Fibroblast of the conjunctiva (primary cell): ENCODE results near the gene C5AR1.
A peak's percentile ranks its signal among the peaks of the same experiment; 100 is the strongest.
"Not testable (repeated sequence)": the region's sequence is repeated elsewhere in the genome, so short reads cannot be mapped to it uniquely, and the experiment has no call there.

Experiments used
- DNase-seq: peaks from one replicate; pipeline ENCODE4 v3.0.0-alpha.2; 2010; ENCODE audit warnings: low read depth

The C5AR1 gene

DNA sequence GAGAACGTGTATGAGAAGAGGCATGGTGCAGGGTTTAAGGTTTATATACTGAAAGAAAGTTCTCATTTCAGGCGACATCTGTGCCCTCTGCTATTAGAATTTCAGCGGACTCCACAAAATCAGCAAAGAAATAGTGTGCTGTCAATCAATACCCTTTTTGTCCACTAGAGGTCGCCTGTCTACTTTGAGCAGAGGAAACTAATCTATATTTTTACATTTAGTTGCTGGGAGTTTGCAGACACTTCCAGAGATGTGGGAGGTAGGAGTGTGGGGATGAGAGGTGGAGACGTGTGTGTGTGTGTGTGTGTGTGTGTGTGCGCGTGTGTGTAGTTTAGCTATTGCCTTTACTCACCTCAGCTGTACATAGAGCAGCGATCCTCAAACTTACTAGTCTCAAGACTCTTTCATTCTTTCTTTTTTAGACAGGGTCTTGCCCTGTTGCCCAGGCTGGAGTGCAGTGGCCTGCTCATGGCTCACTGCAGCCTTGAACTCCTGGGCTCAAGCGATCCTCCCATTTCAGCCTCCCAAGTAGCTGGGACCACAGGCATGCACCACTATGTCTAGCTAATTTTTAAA is 25.2 kb upstream of the C5AR1 start:
- DNase-seq: peak; percentile 48

- DNase-seq: peak; percentile 63
Measured at GRCh38 chr19:47296036-47296435, 13.6 kb upstream of the C5AR1 start.

- DNase-seq: not testable (repeated sequence)
Measured at GRCh38 chr19:47300867-47301266, 8.8 kb upstream of the C5AR1 start.

GRCh38 chr19:47302249-47302648 is 7.4 kb upstream of the C5AR1 start:
- no peak for DNase-seq

GRCh38 chr19:47303966-47304365 is 5.7 kb upstream of the C5AR1 start:
- no peak for DNase-seq

DNA sequence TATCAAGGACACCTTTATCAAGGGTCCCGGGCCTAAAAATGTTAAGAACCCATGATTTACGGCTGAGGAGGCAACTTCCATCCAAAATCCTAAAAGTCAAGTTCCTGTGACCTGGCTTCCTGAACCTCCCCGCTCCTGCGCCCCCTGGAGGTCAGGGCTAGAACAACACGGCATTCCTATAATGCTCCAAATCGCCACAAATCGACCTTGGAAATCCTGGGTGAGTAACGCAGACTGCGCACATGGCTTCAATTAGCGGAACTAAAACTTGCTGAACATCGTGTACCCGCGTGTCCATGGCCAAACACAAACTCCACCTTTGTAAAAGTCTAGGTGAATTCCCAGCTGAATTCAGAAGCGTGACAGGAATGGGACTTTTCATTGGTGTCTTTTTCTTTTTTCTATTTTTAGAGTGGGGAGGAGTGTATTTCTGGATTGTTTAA is 4.3 kb upstream of the C5AR1 start:
- DNase-seq: peak; percentile 96

GRCh38 chr19:47306303-47306702 is 3.4 kb upstream of the C5AR1 start:
- no peak for DNase-seq

DNA sequence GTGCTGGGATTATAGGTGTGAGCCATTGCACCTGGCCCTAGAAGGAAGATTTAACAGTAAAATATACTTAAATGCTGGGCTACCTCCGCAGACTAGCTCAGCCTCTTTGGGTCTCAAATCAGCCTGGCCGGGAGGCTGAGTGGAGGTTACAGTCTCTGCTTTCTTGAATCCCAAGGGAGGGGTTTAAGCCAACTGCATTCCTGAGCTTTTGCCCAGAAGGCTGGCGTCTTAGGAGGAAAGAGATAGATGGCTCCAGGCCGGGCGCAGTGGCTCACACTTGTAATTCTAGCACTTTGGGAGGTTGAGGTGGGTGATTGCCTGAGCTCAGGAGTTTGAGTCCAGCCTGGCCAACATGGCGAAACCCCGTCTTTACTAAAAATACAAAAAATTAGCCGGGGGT is 623 bp upstream of the C5AR1 start:
- DNase-seq: peak; percentile 60

GRCh38 chr19:47310323-47310722 is 662 bp downstream of the C5AR1 start:
- no peak for DNase-seq

DNA sequence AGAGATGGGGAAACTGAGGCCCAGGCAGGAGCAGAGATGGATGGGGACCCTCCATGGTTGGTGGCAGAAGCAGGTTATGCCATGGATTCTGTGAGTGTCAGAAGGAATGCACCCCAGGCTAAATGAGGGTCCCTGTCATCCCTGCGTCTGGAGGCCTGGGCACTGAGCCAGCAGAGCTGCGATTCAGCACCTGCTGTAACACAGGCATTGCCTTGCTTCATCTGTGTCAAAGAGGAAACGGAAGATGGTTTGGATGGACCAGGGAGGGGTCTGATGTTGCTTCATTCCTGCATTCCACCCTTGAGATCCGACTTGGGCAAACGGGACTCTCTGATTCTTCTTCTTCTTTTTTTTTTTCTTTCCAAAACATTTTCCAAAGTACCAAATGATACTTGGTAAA is 1.2 kb downstream of the C5AR1 start:
- no peak for DNase-seq

DNA sequence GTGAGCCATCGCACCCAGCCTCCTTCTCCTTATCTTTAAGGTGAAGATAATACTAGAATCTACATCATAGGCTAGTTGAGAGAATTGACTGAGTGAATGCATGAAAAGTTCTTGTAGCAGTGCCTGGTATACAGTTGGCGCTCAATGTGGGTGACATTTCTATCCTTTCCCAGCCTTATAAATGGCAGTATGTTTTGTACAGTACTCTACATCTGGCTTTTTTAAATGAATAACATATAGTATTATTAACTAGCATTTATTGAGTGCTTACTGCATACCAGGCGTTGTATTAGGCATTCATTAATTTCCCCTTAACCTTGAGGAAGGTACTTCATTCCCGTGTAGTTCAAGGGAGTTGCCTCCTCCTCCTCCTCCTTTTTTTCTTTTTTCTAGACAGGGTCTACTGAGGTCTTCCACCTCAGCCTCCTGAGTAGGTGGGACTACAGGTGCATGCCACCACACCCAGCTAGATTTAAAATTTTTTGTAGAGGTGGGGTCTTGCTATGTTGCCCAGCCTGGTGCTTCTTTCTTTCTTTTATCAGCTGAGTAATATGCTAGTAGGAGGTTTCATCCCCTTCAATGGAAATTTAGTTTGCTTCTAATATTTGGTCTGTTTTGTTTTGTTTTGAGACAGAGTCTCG is 2.8 kb downstream of the C5AR1 start:
- no peak for DNase-seq

DNA sequence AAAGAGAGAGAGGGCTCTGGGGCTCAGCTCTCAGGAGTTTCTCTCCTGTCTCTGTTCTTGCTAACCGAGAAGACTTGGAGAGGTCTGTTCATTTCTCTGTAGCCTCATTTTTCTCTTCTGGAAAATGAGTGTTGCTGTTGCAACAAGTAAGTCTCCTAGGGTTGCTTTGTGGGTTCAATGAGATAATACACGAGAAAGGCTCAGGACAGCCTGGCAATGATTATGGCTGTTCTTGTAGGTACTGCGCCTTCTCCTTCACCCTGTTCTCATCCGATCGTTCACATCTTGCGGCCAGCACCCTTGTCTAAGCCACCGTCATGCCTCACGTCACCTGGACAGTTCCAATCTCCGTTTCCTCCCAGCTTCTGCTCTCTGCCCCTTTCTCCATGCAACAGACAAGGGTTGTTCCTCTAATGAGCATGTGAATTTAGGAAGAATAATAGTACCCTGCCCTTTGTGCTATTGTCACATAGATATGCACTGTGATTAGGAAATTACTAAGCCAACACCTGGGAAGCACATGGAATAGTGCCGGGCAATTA is 4.2 kb downstream of the C5AR1 start:
- no peak for DNase-seq

DNA sequence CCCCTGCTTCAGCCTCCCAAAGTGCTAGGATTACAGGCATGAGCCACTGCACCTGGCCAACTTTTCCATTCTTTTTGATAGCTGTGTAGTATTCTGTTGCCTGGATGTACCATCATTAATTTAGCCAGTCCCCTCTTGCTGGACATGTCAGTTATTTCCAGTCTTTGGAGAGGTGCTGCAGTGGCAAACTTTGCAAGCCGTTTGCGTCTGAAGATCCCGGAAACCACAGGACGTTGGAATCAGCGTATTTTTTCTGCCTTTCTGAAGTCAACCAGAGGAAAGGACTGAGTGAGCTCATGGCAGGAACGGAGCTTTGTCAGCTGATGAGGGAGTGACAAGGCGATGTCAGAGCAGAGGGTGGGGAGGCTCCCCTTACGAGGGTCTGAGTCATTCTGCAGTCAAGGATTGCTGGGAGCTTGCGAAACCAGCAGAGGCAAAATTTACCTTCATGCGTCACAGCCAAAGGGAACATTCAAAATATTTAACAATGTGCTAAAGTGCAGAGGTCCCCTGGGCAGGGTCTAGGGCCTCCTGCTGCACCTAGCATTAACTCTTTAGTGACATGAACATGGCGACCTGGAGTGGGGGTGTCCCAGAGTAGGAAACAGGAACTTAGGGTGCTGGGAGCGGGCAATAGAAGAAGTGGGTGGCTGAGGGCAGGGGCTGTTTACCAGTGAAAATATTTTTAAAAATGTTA is 5.6 kb downstream of the C5AR1 start:
- DNase-seq: peak; percentile 95

DNA sequence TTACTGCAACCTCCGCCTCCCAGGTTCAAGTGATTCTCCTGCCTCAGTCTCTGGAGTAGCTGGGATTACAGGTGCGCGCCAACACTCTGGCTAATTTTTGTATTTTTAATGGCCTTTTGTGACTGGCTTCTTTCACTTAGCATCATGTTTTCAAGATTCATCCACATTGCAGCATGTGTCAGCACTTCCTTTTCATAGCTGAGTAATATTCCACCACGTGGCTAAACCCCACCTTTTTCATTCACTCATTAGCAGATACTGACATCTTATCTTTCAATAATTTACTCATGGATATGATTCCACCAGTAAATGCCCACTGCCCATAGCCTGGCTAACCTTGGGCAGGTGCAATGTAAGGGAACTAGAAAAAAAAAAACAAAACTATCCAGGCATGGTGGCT is 6.9 kb downstream of the C5AR1 start:
- DNase-seq: no peak

- no peak for DNase-seq
Measured at GRCh38 chr19:47319923-47320871, 10.5 kb downstream of the C5AR1 start.

DNA sequence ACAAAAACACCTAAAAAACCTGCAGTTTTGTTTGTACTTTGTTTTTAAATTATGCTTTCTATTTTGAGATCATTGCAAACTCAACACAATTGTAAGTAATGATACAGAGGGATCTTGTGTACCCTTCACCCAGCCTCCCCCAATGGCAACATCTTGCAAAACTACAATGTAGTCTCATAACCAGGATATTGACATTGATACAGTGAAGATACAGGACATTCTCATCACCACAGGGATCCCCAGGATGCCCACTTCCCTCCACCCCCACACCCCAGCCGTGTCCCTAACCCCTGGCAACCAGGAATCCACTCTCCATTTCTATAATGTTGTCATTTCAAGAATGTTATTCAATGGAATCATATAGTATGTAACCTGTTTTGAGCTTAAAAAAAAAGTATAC is 12.0 kb downstream of the C5AR1 start:
- no peak for DNase-seq

GRCh38 chr19:47322058-47322457 is 12.4 kb downstream of the C5AR1 start:
- no peak for DNase-seq

DNA sequence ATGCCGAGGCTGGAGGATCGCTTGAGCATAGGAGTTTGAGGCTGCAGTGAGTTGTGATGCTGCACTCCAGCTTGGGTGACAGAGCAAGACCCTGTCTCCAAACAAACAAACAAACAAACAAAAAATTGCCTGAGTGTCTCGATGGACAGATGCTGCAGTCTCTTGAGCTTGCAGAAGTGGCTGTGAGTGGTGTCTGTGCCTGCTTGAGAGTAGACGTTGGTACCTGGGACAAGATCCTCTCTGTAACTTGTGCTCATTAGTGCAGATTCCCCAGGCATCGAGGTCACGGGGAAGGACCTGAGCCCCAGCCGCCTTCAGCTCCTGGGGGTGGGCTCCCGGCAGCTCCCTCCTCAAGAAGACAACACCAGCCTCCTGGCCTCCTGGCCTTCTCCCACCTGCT is 13.7 kb downstream of the C5AR1 start:
- no peak for DNase-seq

DNA sequence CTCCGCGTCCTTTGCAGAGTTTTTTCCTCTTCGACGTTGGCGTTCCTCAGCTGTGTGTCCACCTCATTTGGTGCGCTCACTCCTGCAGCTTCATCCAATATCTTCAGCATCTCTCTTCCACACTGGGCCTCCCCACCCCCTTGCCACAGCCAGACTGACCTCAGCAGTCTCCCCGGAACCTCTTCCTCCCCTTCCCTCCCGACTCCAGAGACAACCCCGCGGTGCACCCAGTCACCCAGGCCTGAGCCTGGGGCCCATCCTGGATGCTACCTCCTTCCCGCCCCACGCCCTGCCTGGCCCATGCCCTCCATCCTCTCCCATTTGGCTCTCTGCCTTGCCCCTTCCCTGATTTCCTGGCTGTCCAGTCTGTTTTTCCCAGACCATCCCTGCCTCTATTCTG is 14.2 kb downstream of the C5AR1 start:
- no peak for DNase-seq

DNA sequence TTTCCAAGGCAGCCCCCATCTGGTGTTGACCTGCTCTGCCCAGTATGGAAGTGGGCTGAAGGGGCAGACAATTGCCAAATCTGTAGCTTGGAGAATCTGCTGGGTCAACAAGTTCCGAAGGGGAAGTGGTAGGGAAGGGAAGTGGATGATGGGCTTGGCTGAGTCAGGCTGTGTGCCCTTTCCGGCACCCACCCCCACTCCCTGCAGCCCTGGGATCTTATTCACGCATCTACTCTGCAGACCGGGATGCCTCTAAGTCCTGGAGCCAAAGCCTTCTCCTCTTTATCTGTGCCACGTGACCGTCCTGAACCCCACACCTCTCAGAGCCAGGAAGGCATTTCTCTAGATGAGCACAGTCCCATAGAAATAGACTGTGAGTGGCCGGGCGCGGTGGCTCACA is 14.8 kb downstream of the C5AR1 start:
- no peak for DNase-seq

DNA sequence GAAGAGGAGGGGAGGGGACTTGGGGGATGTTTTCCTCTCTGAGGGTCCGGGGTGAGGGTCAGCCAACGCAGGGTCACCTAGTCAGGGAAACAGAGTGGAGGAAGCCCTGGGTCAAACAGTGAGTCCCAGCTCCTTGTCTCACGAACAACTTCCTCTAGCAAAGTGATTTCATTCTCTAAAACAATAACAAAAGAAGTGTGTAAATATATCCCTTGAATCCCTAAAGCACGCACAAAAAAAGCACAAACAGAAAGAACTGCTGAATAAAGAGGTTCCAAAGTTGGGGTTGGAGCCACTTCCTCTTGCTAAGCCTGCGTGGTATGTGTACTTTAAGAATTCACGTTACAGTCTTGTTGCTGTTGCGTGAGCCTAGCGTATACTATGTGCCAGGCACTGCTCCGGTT is 20.8 kb downstream of the C5AR1 start:
- no peak for DNase-seq

DNA sequence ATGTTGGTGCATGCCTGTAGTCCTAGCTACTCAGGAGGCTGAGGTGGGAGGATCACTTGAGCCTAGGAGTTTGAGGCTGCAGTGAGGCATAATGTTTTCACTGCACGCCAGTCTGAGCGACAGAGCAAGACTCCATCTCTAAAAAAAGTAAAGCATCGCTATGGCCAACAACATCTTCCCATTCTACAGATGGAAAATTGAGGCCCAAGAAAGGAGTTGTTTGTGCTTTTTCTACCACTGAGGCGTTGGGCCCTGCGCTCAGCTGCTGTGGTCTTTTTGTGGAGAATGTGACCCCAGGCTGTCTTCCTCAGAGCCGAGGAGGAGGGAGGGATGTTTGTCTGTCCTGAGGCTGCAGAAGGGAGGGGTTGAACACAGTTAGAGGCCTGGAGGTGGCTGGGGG is 21.8 kb downstream of the C5AR1 start:
- no peak for DNase-seq
